HepG2 (cell line): ENCODE results near the gene DYSF.

Experiments used
- ATRX ChIP-seq: sonication (generic); formaldehyde crosslinking; IDR thresholded peaks from 2 replicates; pipeline ENCODE4 v1.4.0; 2020; ENCODE audit warnings: missing genetic modification reagents, borderline replicate concordance
- EP300 ChIP-seq, 3 experiments: sonication (generic) in 1 of 3; formaldehyde crosslinking in 1 of 3; IDR thresholded peaks; 2 replicates each; pipeline versions ENCODE4 v1.5.1 to v1.6.1; 2011 to 2020; ENCODE audit warnings: low read depth in 2 of 3, low read length in 2 of 3, borderline replicate concordance in 1 of 3, improper control_type of control experiment in 1 of 3, mild to moderate bottlenecking in 1 of 3, missing genetic modification reagents in 1 of 3, moderate library complexity in 1 of 3
- NFE2L2 ChIP-seq: fragments of 150-350 bp; IDR thresholded peaks from 2 replicates; pipeline ENCODE4 v1.6.1; 2014; ENCODE audit warnings: low read length
- NFIC ChIP-seq: IDR thresholded peaks from 2 replicates; pipeline ENCODE4 v1.6.1; 2012; ENCODE audit warnings: mild to moderate bottlenecking, low read length, inconsistent platforms
- NFRKB ChIP-seq: fragments of 450-650 bp; IDR thresholded peaks from 2 replicates; pipeline ENCODE4 v1.6.1; 2017
- PHB2 ChIP-seq: fragments of 450-650 bp; IDR thresholded peaks from 2 replicates; pipeline ENCODE4 v1.6.1; 2018; ENCODE audit not compliant: partially characterized antibody
- POLR2AphosphoS5 ChIP-seq: IDR thresholded peaks from 2 replicates; pipeline ENCODE4 v1.6.1; 2012; ENCODE audit warnings: low read depth, low read length
- SIX4 ChIP-seq: sonication (generic); formaldehyde crosslinking; IDR thresholded peaks from 2 replicates; pipeline ENCODE4 v1.4.0; 2020; ENCODE audit warnings: missing genetic modification reagents
- SP1 ChIP-seq, 2 experiments: fragments of 450-650 bp in 1 of 2; sonication (generic) in 1 of 2; formaldehyde crosslinking in 1 of 2; IDR thresholded peaks; 2 replicates each; pipeline versions ENCODE4 v1.4.0 to v1.6.1; 2016 to 2020; ENCODE audit warnings: missing genetic modification reagents in 1 of 2
- ZNF121 ChIP-seq: sonication (generic); formaldehyde crosslinking; IDR thresholded peaks from 2 replicates; pipeline ENCODE4 v1.5.0; 2020; ENCODE audit warnings: mild to moderate bottlenecking, missing genetic modification reagents
- ZNF547 ChIP-seq: sonication (generic); formaldehyde crosslinking; IDR thresholded peaks from 2 replicates; pipeline ENCODE4 v1.5.1; 2020; ENCODE audit warnings: mild to moderate bottlenecking, missing genetic modification reagents
- ZNF777 ChIP-seq: sonication (generic); formaldehyde crosslinking; IDR thresholded peaks from 2 replicates; pipeline ENCODE4 v1.4.0; 2020; ENCODE audit warnings: missing genetic modification reagents
- ZNF780A ChIP-seq: sonication (generic); formaldehyde crosslinking; IDR thresholded peaks from 2 replicates; pipeline ENCODE4 v1.8.0; 2022; ENCODE audit warnings: mild to moderate bottlenecking, missing genetic modification reagents, moderate library complexity
- TF ChIP-seq, protein P1 (sequence below): sonication (generic); formaldehyde crosslinking; IDR thresholded peaks from 2 replicates; pipeline ENCODE4 v1.5.0; 2020; ENCODE audit warnings: mild to moderate bottlenecking, missing genetic modification reagents, moderate library complexity

DNA sequence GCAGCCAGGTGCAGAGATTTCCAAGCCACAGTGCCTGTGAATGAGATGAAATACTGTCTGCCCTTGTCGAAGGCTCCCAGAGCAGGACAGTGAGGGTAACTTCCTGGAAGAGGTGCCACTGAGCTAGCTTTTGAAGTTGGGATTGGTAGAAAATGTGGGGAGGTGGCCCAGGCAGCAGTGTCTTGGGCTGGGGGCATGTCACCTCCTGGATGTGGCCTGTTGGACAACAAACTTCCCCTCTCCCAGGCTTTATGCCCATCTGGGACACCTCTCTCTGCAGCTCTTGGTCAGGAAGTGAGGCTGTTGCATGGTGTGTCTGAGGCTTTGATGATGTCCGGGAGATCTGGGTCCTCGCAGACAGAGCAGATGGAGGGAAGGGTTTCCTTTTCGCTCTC is 151.4 kb downstream of the DYSF start:
- no peak for TF ChIP-seq SP1 (IDR thresholded peaks at IDR 0.05)
- no peak for TF ChIP-seq SP1 (CRISPR knock-in tag; IDR thresholded peaks at IDR 0.05)
- TF ChIP-seq ZNF780A (CRISPR knock-in tag) = no peak
- TF ChIP-seq, protein P1, sequence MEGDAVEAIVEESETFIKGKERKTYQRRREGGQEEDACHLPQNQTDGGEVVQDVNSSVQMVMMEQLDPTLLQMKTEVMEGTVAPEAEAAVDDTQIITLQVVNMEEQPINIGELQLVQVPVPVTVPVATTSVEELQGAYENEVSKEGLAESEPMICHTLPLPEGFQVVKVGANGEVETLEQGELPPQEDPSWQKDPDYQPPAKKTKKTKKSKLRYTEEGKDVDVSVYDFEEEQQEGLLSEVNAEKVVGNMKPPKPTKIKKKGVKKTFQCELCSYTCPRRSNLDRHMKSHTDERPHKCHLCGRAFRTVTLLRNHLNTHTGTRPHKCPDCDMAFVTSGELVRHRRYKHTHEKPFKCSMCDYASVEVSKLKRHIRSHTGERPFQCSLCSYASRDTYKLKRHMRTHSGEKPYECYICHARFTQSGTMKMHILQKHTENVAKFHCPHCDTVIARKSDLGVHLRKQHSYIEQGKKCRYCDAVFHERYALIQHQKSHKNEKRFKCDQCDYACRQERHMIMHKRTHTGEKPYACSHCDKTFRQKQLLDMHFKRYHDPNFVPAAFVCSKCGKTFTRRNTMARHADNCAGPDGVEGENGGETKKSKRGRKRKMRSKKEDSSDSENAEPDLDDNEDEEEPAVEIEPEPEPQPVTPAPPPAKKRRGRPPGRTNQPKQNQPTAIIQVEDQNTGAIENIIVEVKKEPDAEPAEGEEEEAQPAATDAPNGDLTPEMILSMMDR (CRISPR knock-in tag) = no peak
- TF ChIP-seq NFRKB = no peak
- no peak for TF ChIP-seq NFE2L2
- TF ChIP-seq ZNF547 (CRISPR knock-in tag) = no peak
- no peak for TF ChIP-seq NFIC
- TF ChIP-seq ZNF777 = no peak
- no peak for TF ChIP-seq ZNF121 (CRISPR knock-in tag)
- no peak for TF ChIP-seq PHB2
- TF ChIP-seq POLR2AphosphoS5 = no peak
- TF ChIP-seq EP300 (IDR thresholded peaks at IDR 0.05; ENCODE audit: low read depth in 2 of 2, low read length in 2 of 2) = no peak
- TF ChIP-seq EP300 (CRISPR knock-in tag; IDR thresholded peaks at IDR 0.05; ENCODE audit: borderline replicate concordance) = no peak
- TF ChIP-seq ATRX (CRISPR knock-in tag) = no peak
- no peak for TF ChIP-seq SIX4 (CRISPR knock-in tag)
